B cell (primary cell): ENCODE measurements around the gene PIGW. TPM values are rescaled to one million over a fixed set of nuclear protein-coding genes. Genes with fewer than 3 reads are reported as not detected.

Source experiments
- ATAC-seq: fragments of 200-7000 bp; cut with Tn5 transposase; one replicate; pipeline ENCODE4 v1.10.0; 2021; ENCODE audit warnings: low read depth, mild to moderate bottlenecking, moderate number of reproducible peaks, moderate library complexity
- CTCF ChIA-PET: fragments of 350-600 bp; sonication (Branson Sonifier 250); formaldehyde crosslinking; loops from one replicate; lab custom pipeline; 2021; ENCODE audit warnings: antibody characterized with exemption, inconsistent platforms; lab: Charles Lee
- POLR2A ChIA-PET: fragments of 350-600 bp; sonication (Branson Sonifier 250); formaldehyde crosslinking; loops from one replicate; lab custom pipeline; 2021; ENCODE audit warnings: antibody characterized with exemption; lab: Charles Lee
- DNase-seq: peaks from one replicate; pipeline ENCODE4 v3.0.0; 2013
- H2AFZ ChIP-seq: 2 replicates; pipeline ENCODE4 v1.6.1; 2012; ENCODE audit warnings: mild to moderate bottlenecking, low read depth, low read length; ENCODE audit not compliant: insufficient read depth, poor library complexity, severe bottlenecking
- H3K27ac ChIP-seq, 2 donors: 1 replicate in 1 of 2; 2 replicates in 1 of 2; pipeline ENCODE4 v1.5.1; 2012 to 2013; ENCODE audit warnings: low read length in 2 of 2, mild to moderate bottlenecking in 2 of 2, moderate library complexity in 1 of 2
- H3K27me3 ChIP-seq, 4 experiments: fragments of 200-600 bp in 1 of 4; sonication (generic) in 1 of 4; replicated peaks in 1 of 4; 1 replicate in 2 of 4; 2 replicates in 2 of 4; pipeline versions ENCODE4 v1.6.1 to v1.7.0; 2013 to 2016; ENCODE audit warnings: low read length in 3 of 4, mild to moderate bottlenecking in 2 of 4, mixed read lengths in 1 of 4, moderate library complexity in 1 of 4; ENCODE audit not compliant: insufficient read depth in 4 of 4, control insufficient read depth in 3 of 4; ENCODE audit errors: control extremely low read depth in 1 of 4
- H3K36me3 ChIP-seq, 2 experiments: replicated peaks in 1 of 2; 1 replicate in 1 of 2; 2 replicates in 1 of 2; pipeline versions ENCODE4 v1.6.1 to v1.7.1; 2013; ENCODE audit warnings: low read length in 1 of 2; ENCODE audit not compliant: insufficient read depth in 2 of 2, control insufficient read depth in 1 of 2; ENCODE audit errors: control extremely low read depth in 1 of 2, extremely low read depth in 1 of 2
- H3K4me1 ChIP-seq, 2 donors: fragments of 200-600 bp in 1 of 2; sonication (generic) in 1 of 2; 1 replicate in 1 of 2; 2 replicates in 1 of 2; pipeline versions ENCODE4 v1.5.1 to v1.6.1; 2013 to 2017; ENCODE audit warnings: low read length in 2 of 2; ENCODE audit not compliant: control insufficient read depth in 2 of 2, insufficient read depth in 2 of 2
- H3K4me2 ChIP-seq: replicated peaks from 2 replicates; pipeline ENCODE3; 2012; ENCODE audit warnings: mild to moderate bottlenecking, low read depth, low read length; ENCODE audit not compliant: poor library complexity, severe bottlenecking
- H3K4me3 ChIP-seq, 5 experiments: fragments of 200-600 bp in 1 of 5; sonication (generic) in 1 of 5; 1 replicate in 3 of 5; 2 replicates in 2 of 5; pipeline versions ENCODE4 v1.5.1 to v1.7.0; 2011 to 2016; ENCODE audit warnings: low read length in 4 of 5, mild to moderate bottlenecking in 4 of 5, low read depth in 2 of 5, control low read depth in 1 of 5, moderate library complexity in 1 of 5; ENCODE audit not compliant: insufficient read depth in 1 of 5; ENCODE audit errors: control extremely low read depth in 1 of 5, extremely low read depth in 1 of 5
- H3K79me2 ChIP-seq: fragments of 200-600 bp; sonication (generic); one replicate; pipeline ENCODE4 v1.6.0; 2016; ENCODE audit warnings: low read length; ENCODE audit not compliant: control insufficient read depth, insufficient read depth
- H3K9ac ChIP-seq: fragments of 200-600 bp; sonication (generic); 2 replicates; pipeline ENCODE4 v1.6.1; 2017; ENCODE audit warnings: mild to moderate bottlenecking, low read length, moderate library complexity
- H3K9me3 ChIP-seq, 3 donors: one replicate each; pipeline versions ENCODE4 v1.6.1 to v1.7.1; 2013; ENCODE audit warnings: low read length in 2 of 3; ENCODE audit not compliant: control insufficient read depth in 2 of 3, insufficient read depth in 1 of 3; ENCODE audit errors: control extremely low read depth in 1 of 3
- H4K20me1 ChIP-seq: 2 replicates; pipeline ENCODE4 v1.6.0; 2012; ENCODE audit warnings: mild to moderate bottlenecking, low read length; ENCODE audit not compliant: insufficient read depth, control insufficient read depth, poor library complexity, severe bottlenecking
- H3K27ac Mint-ChIP-seq: one replicate; pipeline ENCODE4 v1.8.0; 2021; ENCODE audit warnings: mixed read lengths
- H3K27me3 Mint-ChIP-seq: one replicate; pipeline ENCODE4 v1.8.0; 2021; ENCODE audit warnings: mixed read lengths
- H3K4me1 Mint-ChIP-seq: one replicate; pipeline ENCODE4 v1.8.0; 2021; ENCODE audit warnings: mixed read lengths
- H3K4me3 Mint-ChIP-seq: one replicate; pipeline ENCODE4 v1.8.0; 2021; ENCODE audit warnings: mixed read lengths
- H3K9me3 Mint-ChIP-seq: one replicate; pipeline ENCODE4 v1.8.0; 2022; ENCODE audit warnings: mixed read lengths; ENCODE audit not compliant: insufficient read depth
- EZH2 ChIP-seq: IDR thresholded peaks from 2 replicates; pipeline ENCODE4 v1.6.1; 2012; ENCODE audit warnings: borderline replicate concordance, low read depth, mild to moderate bottlenecking, moderate library complexity, low read length; ENCODE audit not compliant: insufficient read depth, poor library complexity, severe bottlenecking
- WGBS: methylation state at CpG from one replicate; pipeline ENCODE4 v1.1.5; 2013; ENCODE audit warnings: missing lambda C conversion rate; ENCODE audit not compliant: insufficient coverage; 5-methylcytosine and 5-hydroxymethylcytosine counted together
- intact Hi-C: fragments of 100-400 bp; cut with micrococcal nuclease; formaldehyde crosslinking; loops from one replicate; pipeline ENCODE4 v1.10.0; 2022
- polyA plus RNA-seq: library from polyadenylated mRNA; depleted of rRNA; stranded (reverse); fragments of >200 nt; gene quantifications from 2 replicates; pipeline ENCODE4 v1.2.3, GENCODE V29; 2012
- total RNA-seq, 2 donors: library from RNA; stranded (reverse); fragments of 120-200 nt in 1 of 2; gene quantifications; 1 replicate in 1 of 2; 2 replicates in 1 of 2; pipeline versions ENCODE4 v1.2.3 to v1.2.4, GENCODE V29; 2013 to 2022
- TF ChIP-seq, protein P1 (sequence below): fragments of 200-600 bp; IDR thresholded peaks from one replicate; pipeline ENCODE4 v1.8.0; 2022; ENCODE audit warnings: antibody characterized with exemption, mild to moderate bottlenecking

The PIGW gene
- total and polyA plus RNA-seq, 2 donors (not counting 1 experiment from before 2014, with no cell fraction given), result 4.4 to 5.9 TPM

DNA sequence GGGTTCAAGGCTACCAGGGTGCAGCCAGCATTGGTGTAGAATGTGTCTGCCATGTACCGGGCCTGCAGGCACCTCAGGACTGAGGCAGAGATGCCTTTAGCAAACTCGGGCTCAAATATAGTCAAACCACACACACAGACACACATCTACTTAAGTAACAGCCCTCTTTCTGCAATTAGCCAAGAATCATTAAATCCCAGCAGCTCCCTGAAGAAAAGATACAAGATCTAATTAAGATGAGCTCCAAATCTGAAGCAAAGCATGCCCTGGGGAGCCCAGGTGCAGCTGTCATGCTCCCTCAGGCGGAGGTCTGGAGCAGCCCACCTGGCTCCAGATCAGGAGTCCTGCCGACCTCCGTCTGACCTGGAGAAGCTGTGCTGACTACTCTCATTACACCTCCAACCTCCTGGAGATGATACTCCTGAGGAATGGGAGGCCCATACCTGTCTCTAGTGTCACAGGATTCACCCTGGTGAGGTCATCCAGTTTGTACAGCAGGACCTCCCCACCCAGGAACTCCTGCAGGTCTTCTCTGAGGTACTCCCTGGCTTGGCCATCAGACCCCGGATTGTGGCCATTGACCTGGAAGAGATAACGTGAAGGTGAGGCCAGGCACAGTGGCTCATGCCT lies 7.1 kb upstream of the PIGW start:
- H3K36me3 ChIP-seq, result peaks cover 0 to 42% of the 10 kb centered on the region in 2 experiments
- Mint-ChIP-seq H3K27ac (no peak overlapping the region), H3K9me3 (no peaks in the 10 kb centered on the region), H3K4me1 (no peaks in the 10 kb centered on the region), H3K4me3 (no peak overlapping the region), H3K27me3 (no peaks in the 10 kb centered on the region)
- H3K4me1 ChIP-seq, result no peaks in the 10 kb centered on the region
- 92% methylated on average over 3 of the region's 7 CpGs for WGBS
- TF ChIP-seq, protein P1, sequence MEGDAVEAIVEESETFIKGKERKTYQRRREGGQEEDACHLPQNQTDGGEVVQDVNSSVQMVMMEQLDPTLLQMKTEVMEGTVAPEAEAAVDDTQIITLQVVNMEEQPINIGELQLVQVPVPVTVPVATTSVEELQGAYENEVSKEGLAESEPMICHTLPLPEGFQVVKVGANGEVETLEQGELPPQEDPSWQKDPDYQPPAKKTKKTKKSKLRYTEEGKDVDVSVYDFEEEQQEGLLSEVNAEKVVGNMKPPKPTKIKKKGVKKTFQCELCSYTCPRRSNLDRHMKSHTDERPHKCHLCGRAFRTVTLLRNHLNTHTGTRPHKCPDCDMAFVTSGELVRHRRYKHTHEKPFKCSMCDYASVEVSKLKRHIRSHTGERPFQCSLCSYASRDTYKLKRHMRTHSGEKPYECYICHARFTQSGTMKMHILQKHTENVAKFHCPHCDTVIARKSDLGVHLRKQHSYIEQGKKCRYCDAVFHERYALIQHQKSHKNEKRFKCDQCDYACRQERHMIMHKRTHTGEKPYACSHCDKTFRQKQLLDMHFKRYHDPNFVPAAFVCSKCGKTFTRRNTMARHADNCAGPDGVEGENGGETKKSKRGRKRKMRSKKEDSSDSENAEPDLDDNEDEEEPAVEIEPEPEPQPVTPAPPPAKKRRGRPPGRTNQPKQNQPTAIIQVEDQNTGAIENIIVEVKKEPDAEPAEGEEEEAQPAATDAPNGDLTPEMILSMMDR, result no peak
- no peak for TF ChIP-seq EZH2
- no peaks in the 10 kb centered on the region for H3K79me2 ChIP-seq
- no peak for DNase-seq
- H4K20me1 ChIP-seq, result no peaks in the 10 kb centered on the region
- H2AFZ ChIP-seq, result no peak overlapping the region
- intact Hi-C loops, result no loop called here
- H3K4me2 ChIP-seq, result no peak overlapping the region
- CTCF ChIA-PET, result no interaction called here
- POLR2A ChIA-PET, result no interaction called here
- ATAC-seq, result no peak
- H3K27me3 ChIP-seq, result no peaks in the 10 kb centered on the region
- H3K9ac ChIP-seq, result no peak overlapping the region
- H3K4me3 ChIP-seq, result no peak overlapping the region
- H3K9me3 ChIP-seq, result no peaks in the 10 kb centered on the region
- no peak overlapping the region for H3K27ac ChIP-seq

DNA sequence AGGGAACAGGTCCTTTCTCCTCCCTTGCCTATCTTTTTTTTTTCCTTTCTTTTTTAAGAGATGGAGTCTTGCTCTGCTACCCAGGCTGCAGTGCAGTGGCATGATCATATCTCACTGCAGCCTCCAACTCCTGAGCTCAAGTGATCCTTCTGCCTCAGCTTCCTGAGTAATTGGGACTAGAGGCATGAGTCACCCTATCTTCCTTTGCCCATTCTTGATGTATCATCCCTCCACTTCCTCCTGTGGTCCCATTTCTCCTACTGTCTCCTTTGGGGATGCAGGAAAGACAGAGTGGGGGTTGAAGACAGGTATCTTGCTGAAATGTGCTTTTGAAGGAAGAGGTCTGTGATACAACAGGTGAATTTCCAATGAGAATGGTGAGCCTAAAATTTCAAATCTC lies 5.7 kb upstream of the PIGW start:
- intact Hi-C loops, result no loop called here
- no peak overlapping the region for H2AFZ ChIP-seq
- no peaks in the 10 kb centered on the region for H3K9me3 ChIP-seq
- H3K9ac ChIP-seq, result no peak overlapping the region
- H3K27ac ChIP-seq, result no peak overlapping the region
- no peak for ATAC-seq
- H3K4me1 ChIP-seq, result peaks cover 3 to 5% of the 10 kb centered on the region in 2 donors
- no peak overlapping the region for H3K4me2 ChIP-seq
- ChIA-PET POLR2A (no interaction called here), CTCF (interaction anchor here (0.5 kb wide), 1 partner anchor 568 kb away, joined by 3 read pairs; no protein-coding TSS in a partner anchor)
- H3K79me2 ChIP-seq, result no peaks in the 10 kb centered on the region
- H3K27me3 ChIP-seq, result no peaks in the 10 kb centered on the region
- no peak for TF ChIP-seq EZH2
- TF ChIP-seq, protein P1, result no peak
- H3K9me3 Mint-ChIP-seq, result no peaks in the 10 kb centered on the region
- no peaks in the 10 kb centered on the region for H4K20me1 ChIP-seq
- peaks cover 0 to 34% of the 10 kb centered on the region in 2 experiments for H3K36me3 ChIP-seq
- H3K4me1 Mint-ChIP-seq, result peaks cover 8% of the 10 kb centered on the region
- H3K27me3 Mint-ChIP-seq, result no peaks in the 10 kb centered on the region
- H3K4me3 Mint-ChIP-seq, result no peak overlapping the region
- DNase-seq, result no peak
- H3K4me3 ChIP-seq, result no peak overlapping the region
- H3K27ac Mint-ChIP-seq, result no peak overlapping the region
